ENCODE results near the gene LDHAL6A. TPM values are rescaled to one million over a fixed set of nuclear protein-coding genes. Genes with fewer than 3 reads are reported as not detected.
"Not testable (repeated sequence)": the region's sequence is repeated elsewhere in the genome, so short reads cannot be mapped to it uniquely, and the experiment has no call there.

The LDHAL6A gene
- total RNA-seq, result 0.62 TPM

- no peak for DNase-seq
Measured at GRCh38 chr11:18455686-18456372, at the start of gene LDHAL6A. TSS of gene LDHAL6A (plus strand) at chr11:18455856. CDS start at chr11:18456681, 825 bp downstream.

DNA sequence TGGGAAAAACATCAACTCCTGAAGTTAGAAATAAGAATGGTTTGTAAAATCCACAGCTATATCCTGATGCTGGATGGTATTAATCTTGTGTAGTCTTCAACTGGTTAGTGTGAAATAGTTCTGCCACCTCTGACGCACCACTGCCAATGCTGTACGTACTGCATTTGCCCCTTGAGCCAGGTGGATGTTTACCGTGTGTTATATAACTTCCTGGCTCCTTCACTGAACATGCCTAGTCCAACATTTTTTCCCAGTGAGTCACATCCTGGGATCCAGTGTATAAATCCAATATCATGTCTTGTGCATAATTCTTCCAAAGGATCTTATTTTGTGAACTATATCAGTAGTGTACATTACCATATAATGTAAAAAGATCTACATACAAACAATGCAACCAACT lies 48.3 kb upstream of the LDHAL6A start:
- not testable (repeated sequence) for DNase-seq

GRCh38 chr11:18408558-18409291 lies 46.9 kb upstream of the LDHAL6A start:
- no peak for DNase-seq

DNA sequence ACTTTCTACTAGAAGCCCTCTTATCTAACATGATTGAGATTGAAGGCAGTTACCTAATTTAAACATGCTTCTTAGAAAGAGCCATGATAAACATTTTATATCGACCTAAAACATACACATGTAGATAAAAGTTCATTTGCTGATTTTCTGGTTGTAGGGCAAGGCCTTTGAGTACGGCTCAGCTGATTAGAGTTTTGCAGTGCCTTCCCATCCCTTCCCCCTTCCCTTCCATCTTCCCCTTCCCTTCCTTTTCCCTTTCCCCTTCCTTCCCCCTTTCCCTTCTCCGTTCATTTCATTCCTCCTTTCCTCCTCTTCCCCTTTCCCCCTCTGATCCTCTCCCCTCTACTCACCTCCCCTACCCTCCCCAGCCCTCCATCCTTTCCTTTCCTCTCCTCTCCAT lies 39.2 kb upstream of the LDHAL6A start:
- no peak for DNase-seq

DNA sequence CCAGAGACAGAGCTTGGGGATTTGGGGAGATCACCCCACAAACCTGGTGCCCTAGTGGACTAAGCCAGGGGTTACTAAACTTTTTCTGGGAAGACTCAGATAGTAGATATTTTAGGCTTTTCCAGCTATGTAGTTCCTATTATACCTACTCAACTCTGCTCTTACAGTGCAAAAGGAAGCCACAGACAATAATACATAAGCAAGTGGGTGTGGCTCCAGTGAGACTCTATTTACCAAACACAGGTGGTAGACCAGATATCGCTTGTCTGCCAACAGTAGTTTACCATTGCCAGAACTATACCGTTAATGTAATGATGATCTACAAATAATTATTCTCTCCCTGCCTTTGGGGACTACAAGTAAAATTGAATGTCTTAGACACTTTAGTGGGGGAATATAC lies 36.6 kb upstream of the LDHAL6A start:
- DNase-seq, result no peak

DNA sequence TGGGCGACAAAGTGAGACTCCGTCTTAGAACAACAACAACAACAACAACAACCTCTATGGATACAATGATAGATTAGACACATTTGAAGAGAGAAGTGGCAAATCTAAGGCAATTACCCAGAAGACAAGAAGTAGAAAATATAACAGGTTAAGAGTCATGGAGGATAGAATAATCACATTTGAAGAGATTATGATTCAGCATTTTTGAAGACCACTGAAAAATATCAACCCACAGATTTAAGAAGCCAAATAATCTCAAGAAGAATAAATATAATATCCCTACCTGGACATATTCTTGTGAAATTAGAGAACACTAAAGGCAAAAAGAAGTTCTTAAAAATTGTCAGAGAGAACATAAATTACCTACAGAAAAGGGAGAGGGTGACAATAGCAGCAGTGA lies 35.6 kb upstream of the LDHAL6A start:
- DNase-seq, result no peak

DNA sequence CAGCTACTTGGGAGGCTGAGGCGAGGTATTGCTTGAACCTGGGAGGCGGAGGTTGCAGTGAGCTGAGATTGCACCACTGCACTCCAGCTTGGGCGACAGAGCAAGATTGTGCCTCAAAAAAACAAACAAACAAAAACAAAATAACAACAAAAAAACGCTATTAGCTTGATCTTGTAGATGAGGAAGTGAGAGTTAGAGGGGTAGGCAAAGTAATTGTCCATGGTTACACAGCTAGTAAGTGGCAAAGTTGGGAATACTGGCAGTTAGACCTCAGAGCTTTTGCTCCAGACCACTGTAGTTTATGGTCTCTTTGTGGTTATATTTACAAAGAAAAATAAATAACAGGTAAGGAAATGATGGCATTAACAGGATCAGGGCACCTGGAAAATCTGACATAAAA lies 28.4 kb upstream of the LDHAL6A start:
- DNase-seq, result no peak

- no peak for DNase-seq
Measured at GRCh38 chr11:18429332-18429731, 26.3 kb upstream of the LDHAL6A start.

GRCh38 chr11:18438691-18439090 lies 17.0 kb upstream of the LDHAL6A start:
- no peak for DNase-seq

- no peak for DNase-seq
Measured at GRCh38 chr11:18449251-18449650, 6.4 kb upstream of the LDHAL6A start.

GRCh38 chr11:18452927-18453326 lies 2.7 kb upstream of the LDHAL6A start:
- no peak for DNase-seq

DNA sequence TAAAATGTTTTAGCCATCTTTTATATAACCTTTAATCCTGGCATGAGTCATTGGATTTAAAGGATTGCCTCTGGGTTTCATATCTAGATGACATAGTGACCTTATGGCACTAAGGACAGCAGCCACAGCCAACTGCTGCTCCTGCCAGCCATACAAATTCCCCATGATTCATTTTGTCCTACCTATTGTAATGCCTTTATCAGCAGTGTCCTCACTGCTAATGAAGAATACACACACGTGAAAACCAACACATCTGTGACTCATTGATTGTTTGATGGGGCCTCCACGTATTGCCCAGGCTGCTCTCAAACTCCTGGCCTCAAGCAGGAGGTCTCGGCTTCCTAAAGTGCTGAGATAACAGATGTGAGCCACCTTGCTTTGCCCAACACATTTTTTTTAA lies 1.8 kb downstream of the LDHAL6A start:
- no peak for DNase-seq

GRCh38 chr11:18459634-18460033 lies 4.0 kb downstream of the LDHAL6A start:
- DNase-seq, result no peak

GRCh38 chr11:18461909-18462308 lies 6.3 kb downstream of the LDHAL6A start:
- no peak for DNase-seq

GRCh38 chr11:18463439-18463838 lies 7.8 kb downstream of the LDHAL6A start:
- DNase-seq, result no peak

GRCh38 chr11:18466402-18466801 lies 10.7 kb downstream of the LDHAL6A start:
- no peak for DNase-seq

GRCh38 chr11:18468059-18468458 lies 12.4 kb downstream of the LDHAL6A start:
- DNase-seq, result no peak

- DNase-seq, result no peak
Measured at GRCh38 chr11:18468961-18469360, 13.3 kb downstream of the LDHAL6A start.

GRCh38 chr11:18471995-18472394 lies 16.3 kb downstream of the LDHAL6A start:
- no peak for DNase-seq

- DNase-seq, result no peak
Measured at GRCh38 chr11:18472587-18472986, 16.9 kb downstream of the LDHAL6A start.

GRCh38 chr11:18479063-18479462 lies 23.4 kb downstream of the LDHAL6A start:
- DNase-seq, result no peak

GRCh38 chr11:18485913-18486528 lies 30.4 kb downstream of the LDHAL6A start:
- no peak for DNase-seq

GRCh38 chr11:18490319-18490718 lies 34.7 kb downstream of the LDHAL6A start:
- no peak for DNase-seq
